ENCODE results near the gene AGBL4.

DNA sequence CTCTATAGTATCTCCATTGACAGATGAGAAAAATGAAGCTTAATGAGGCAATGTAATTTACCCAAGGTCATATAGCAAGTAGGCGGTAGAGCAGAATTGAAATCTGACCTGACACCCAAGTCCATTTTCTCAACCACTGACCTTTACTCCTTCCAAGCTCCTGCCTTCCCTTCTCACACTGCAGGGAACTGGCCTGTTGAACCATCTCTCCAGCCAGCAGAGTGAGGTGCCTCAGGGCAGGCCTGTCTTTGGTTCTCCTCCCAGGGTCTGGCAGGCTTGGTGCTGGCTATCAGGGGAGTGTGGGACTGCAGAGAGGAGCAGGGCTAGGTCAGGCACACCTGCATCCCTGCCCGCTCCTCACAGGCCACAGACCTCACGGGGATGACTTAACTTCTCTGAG lies 1373.9 kb downstream of the AGBL4 start:
- TF ChIP-seq, protein P1, sequence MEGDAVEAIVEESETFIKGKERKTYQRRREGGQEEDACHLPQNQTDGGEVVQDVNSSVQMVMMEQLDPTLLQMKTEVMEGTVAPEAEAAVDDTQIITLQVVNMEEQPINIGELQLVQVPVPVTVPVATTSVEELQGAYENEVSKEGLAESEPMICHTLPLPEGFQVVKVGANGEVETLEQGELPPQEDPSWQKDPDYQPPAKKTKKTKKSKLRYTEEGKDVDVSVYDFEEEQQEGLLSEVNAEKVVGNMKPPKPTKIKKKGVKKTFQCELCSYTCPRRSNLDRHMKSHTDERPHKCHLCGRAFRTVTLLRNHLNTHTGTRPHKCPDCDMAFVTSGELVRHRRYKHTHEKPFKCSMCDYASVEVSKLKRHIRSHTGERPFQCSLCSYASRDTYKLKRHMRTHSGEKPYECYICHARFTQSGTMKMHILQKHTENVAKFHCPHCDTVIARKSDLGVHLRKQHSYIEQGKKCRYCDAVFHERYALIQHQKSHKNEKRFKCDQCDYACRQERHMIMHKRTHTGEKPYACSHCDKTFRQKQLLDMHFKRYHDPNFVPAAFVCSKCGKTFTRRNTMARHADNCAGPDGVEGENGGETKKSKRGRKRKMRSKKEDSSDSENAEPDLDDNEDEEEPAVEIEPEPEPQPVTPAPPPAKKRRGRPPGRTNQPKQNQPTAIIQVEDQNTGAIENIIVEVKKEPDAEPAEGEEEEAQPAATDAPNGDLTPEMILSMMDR (IDR thresholded peaks at IDR 0.05; ENCODE audit: low read length) = no peak
- TF ChIP-seq EZH2 (IDR thresholded peaks at IDR 0.05; ENCODE audit: borderline replicate concordance, low read length) = no peak

Data from OCI-LY1 (cell line).